ENCODE data around the gene FRMD6.

The FRMD6 gene

GRCh38 chr14:51620056-51620455 is 31.7 kb upstream of the FRMD6 start:
- TF ChIP-seq ZFX (IDR thresholded peaks at IDR 0.05; ENCODE audit: borderline replicate concordance) (no peak), CTCF (IDR thresholded peaks at IDR 0.05) (no peak)
- no peak overlapping the region for H3K27ac ChIP-seq

GRCh38 chr14:51621654-51622053 is 30.1 kb upstream of the FRMD6 start:
- no peak overlapping the region for H3K27ac ChIP-seq
- TF ChIP-seq CTCF (IDR thresholded peaks at IDR 0.05), result no peak
- no peak for TF ChIP-seq ZFX (IDR thresholded peaks at IDR 0.05; ENCODE audit: borderline replicate concordance)

GRCh38 chr14:51622376-51622775 is 29.3 kb upstream of the FRMD6 start:
- TF ChIP-seq ZFX (IDR thresholded peaks at IDR 0.05; ENCODE audit: borderline replicate concordance) (no peak), CTCF (IDR thresholded peaks at IDR 0.05) (no peak)
- no peak overlapping the region for H3K27ac ChIP-seq

- no peak for TF ChIP-seq ZFX (IDR thresholded peaks at IDR 0.05; ENCODE audit: borderline replicate concordance)
- no peak for TF ChIP-seq CTCF (IDR thresholded peaks at IDR 0.05)
- no peak overlapping the region for H3K27ac ChIP-seq
Measured at GRCh38 chr14:51624955-51625569, 26.6 kb upstream of the FRMD6 start.

- no peak overlapping the region for H3K27ac ChIP-seq
- TF ChIP-seq CTCF (IDR thresholded peaks at IDR 0.05) (no peak), ZFX (IDR thresholded peaks at IDR 0.05; ENCODE audit: borderline replicate concordance) (no peak)
Measured at GRCh38 chr14:51626185-51626584, 25.5 kb upstream of the FRMD6 start.

GRCh38 chr14:51626788-51627187 is 24.9 kb upstream of the FRMD6 start:
- TF ChIP-seq ZFX (IDR thresholded peaks at IDR 0.05; ENCODE audit: borderline replicate concordance) (no peak), CTCF (IDR thresholded peaks at IDR 0.05) (no peak)
- H3K27ac ChIP-seq, result no peak overlapping the region

- no peak overlapping the region for H3K27ac ChIP-seq
- TF ChIP-seq CTCF (IDR thresholded peaks at IDR 0.05), result no peak
- TF ChIP-seq ZFX (IDR thresholded peaks at IDR 0.05; ENCODE audit: borderline replicate concordance), result no peak
Measured at GRCh38 chr14:51627313-51627712, 24.4 kb upstream of the FRMD6 start.

Measured in 22Rv1 (cell line).